Kidney (tissue), 22 donors: ENCODE measurements around the gene SMPD3. TPM values are rescaled to one million over a fixed set of nuclear protein-coding genes. Genes with fewer than 3 reads are reported as not detected.
"Not testable (repeated sequence)": the region's sequence is repeated elsewhere in the genome, so short reads cannot be mapped to it uniquely, and the experiment has no call there.

Experiments
- DNase-seq, 5 donors: peaks; one replicate each; pipeline ENCODE4 v3.0.0-alpha.2; 2013 to 2020
- FAIRE-seq: peaks from 2 replicates; lab custom pipeline; 2012; peaks lifted over from hg19 to GRCh38; lab: Jason Lieb, UNC
- H3K27ac ChIP-seq, 2 donors: one replicate each; pipeline ENCODE4 v1.7.0; 2013; ENCODE audit warnings: low read depth in 2 of 2, low read length in 2 of 2, inconsistent platforms in 1 of 2
- H3K27me3 ChIP-seq: one replicate; pipeline ENCODE4 v1.7.1; 2013; ENCODE audit warnings: low read length, inconsistent platforms; ENCODE audit not compliant: control insufficient read depth, insufficient read depth
- H3K36me3 ChIP-seq, 3 donors: one replicate each; pipeline versions ENCODE4 v1.7.0 to v1.7.1; 2013; ENCODE audit warnings: low read length in 3 of 3, control low read depth in 1 of 3, inconsistent platforms in 1 of 3; ENCODE audit not compliant: insufficient read depth in 3 of 3, control insufficient read depth in 2 of 3
- H3K4me1 ChIP-seq, 3 donors: one replicate each; pipeline versions ENCODE4 v1.7.0 to v1.7.1; 2013; ENCODE audit warnings: low read length in 3 of 3, inconsistent platforms in 1 of 3, low read depth in 1 of 3; ENCODE audit not compliant: control insufficient read depth in 2 of 3, insufficient read depth in 2 of 3
- H3K4me3 ChIP-seq, 3 donors: one replicate each; pipeline versions ENCODE4 v1.7.0 to v1.8.1; 2013; ENCODE audit warnings: low read length in 3 of 3, control low read depth in 1 of 3, inconsistent platforms in 1 of 3
- H3K9ac ChIP-seq, 3 donors: one replicate each; pipeline versions ENCODE4 v1.7.0 to v1.7.1; 2013; ENCODE audit warnings: low read length in 3 of 3, control low read depth in 1 of 3, inconsistent platforms in 1 of 3
- H3K9me3 ChIP-seq, 3 donors: one replicate each; pipeline versions ENCODE4 v1.7.0 to v1.7.1; 2013; ENCODE audit warnings: low read length in 3 of 3, control low read depth in 1 of 3, inconsistent platforms in 1 of 3; ENCODE audit not compliant: control insufficient read depth in 2 of 3, insufficient read depth in 1 of 3
- CTCF ChIP-seq: IDR thresholded peaks from 3 replicates; pipeline ENCODE4 v1.5.1; 2012; ENCODE audit warnings: mild to moderate bottlenecking, moderate library complexity, borderline replicate concordance; ENCODE audit not compliant: insufficient read depth; ENCODE audit errors: extremely low read depth
- intact Hi-C: fragments of 100-400 bp; cut with DNase I; formaldehyde crosslinking; loops from one replicate; pipeline ENCODE4 v1.11.1; 2022
- long read RNA-seq, 10 donors: library from polyadenylated mRNA in 1 of 10; unstranded in 1 of 10; transcript quantifications; one replicate each; pipeline ENCODE4 v2.0.0 and lab custom pipeline, GENCODE V29; 2021 to 2026
- polyA plus RNA-seq: library from polyadenylated mRNA; stranded (reverse); fragments of 350-450 nt; fragmentation: Illumina TruSeq; extraction: RNeasy Lipid Tissue Mini Kit (QIAGEN cat#74804); gene quantifications from one replicate; pipeline ENCODE4 v1.2.3, GENCODE V29; 2014; ENCODE audit warnings: low read depth, low replicate concordance; ENCODE audit not compliant: insufficient read depth
- total RNA-seq: library from RNA; stranded (reverse); fragmentation: NEBNext Ultra II Directional; extraction: Animal tissue kit (Norgen Biotek cat#: 25700); gene quantifications from one replicate; pipeline ENCODE4 v1.2.1, GENCODE V29; 2021
- donor health status: control.
- donor health status: control.
- donor health status: control.
- donor health status: control.
- donor health status: control.
- donor health status: DM: yes; HTN: yes; CAD: no.
- donor health status: Normal renal cell carcinoma (clear cell type).

Gene SMPD3
- total RNA-seq (0.72 TPM), polyA plus RNA-seq (0.28 TPM)
- long read RNA-seq, donor 1, result 0 reads
- long read RNA-seq, donor 2, result 0 reads
- long read RNA-seq, donor 3, result 0 reads
- long read RNA-seq, donor 4, result 0 reads
- long read RNA-seq, donor 5, result 0 reads
- long read RNA-seq, donor 6, result 0 reads
- long read RNA-seq, donor 7, partial matches to known transcripts, result 0 of 1 reads
- long read RNA-seq, donor 7, other reads (novel, unspliced or antisense), result 1 of 1 reads
- long read RNA-seq, donor 8, result 0 reads
- long read RNA-seq, donor 9, result 0 reads
- long read RNA-seq, donor 10, result 0 reads

GRCh38 chr16:68448360-68448970 lies at the start of gene SMPD3:
Gene SMPD3 (minus strand): TSS chr16:68448508. CDS start chr16:68372181, 76,327 bp downstream.
- TF ChIP-seq CTCF, result no peak
- Histone ChIP-seq H3K4me1 (peaks cover 0 to 15% (median 7%) of the 10 kb centered on the region in 3 donors), H3K4me3 (peak within 1 kb of the TSS; percentile 32 to 66 (median 55)), H3K27ac (no peak within 1 kb of the TSS), H3K9me3 (no peaks in the 10 kb centered on the region), H3K9ac (no peak within 1 kb of the TSS), H3K36me3 (no peaks in the 10 kb centered on the region), H3K27me3 (peaks cover 12% of the 10 kb centered on the region)
- FAIRE-seq (peak; percentile 91), DNase-seq (peak; percentile 99 to 100 (median 100))
- intact Hi-C loops, result no loop called here

- no peak for DNase-seq
Observed at GRCh38 chr16:68496689-68497088, 48.4 kb upstream of the SMPD3 start.

GRCh38 chr16:68494261-68494660 lies 46.0 kb upstream of the SMPD3 start:
- H3K9me3 ChIP-seq, FAIRE-seq, H3K27me3 ChIP-seq, H3K27ac ChIP-seq, H3K4me3 ChIP-seq, H3K9ac ChIP-seq, H3K4me1 ChIP-seq, H3K36me3 ChIP-seq, DNase-seq, intact Hi-C loops: not testable (repeated sequence)

More at GRCh38 chr16:68496689-68497088, 48.4 kb upstream of the SMPD3 start:
- no peak overlapping the region for H3K27ac ChIP-seq
- TF ChIP-seq CTCF, result no peak
- H3K9me3 ChIP-seq, result no peaks in the 10 kb centered on the region
- no peaks in the 10 kb centered on the region for H3K36me3 ChIP-seq
- peaks cover 0 to 2% (median 2%) of the 10 kb centered on the region in 3 donors for H3K4me1 ChIP-seq
- H3K27me3 ChIP-seq, result no peaks in the 10 kb centered on the region
- H3K4me3 ChIP-seq, result no peak overlapping the region
- intact Hi-C loops, result no loop called here
- no peak for FAIRE-seq
- no peak overlapping the region for H3K9ac ChIP-seq

GRCh38 chr16:68493412-68494070 lies 45.2 kb upstream of the SMPD3 start:
- H3K4me3 ChIP-seq, result no peak overlapping the region
- H3K27me3 ChIP-seq, result no peaks in the 10 kb centered on the region
- H3K9ac ChIP-seq, result no peak overlapping the region
- H3K4me1 ChIP-seq, result peaks cover 0 to 9% (median 5%) of the 10 kb centered on the region in 3 donors
- H3K36me3 ChIP-seq, result no peaks in the 10 kb centered on the region
- no peak for TF ChIP-seq CTCF
- H3K9me3 ChIP-seq, result no peaks in the 10 kb centered on the region
- DNase-seq (no peak), FAIRE-seq (no peak)
- H3K27ac ChIP-seq, result no peak overlapping the region
- intact Hi-C loops, result no loop called here
